OCI-LY1 (cell line): Measurements from ENCODE around the gene ACSM5.

Source experiments
- H2AFZ ChIP-seq: fragments of 200-600 bp; sonication (generic), shearing (Covaris generic); 2 replicates; pipeline ENCODE4 v1.6.0; 2014; ENCODE audit warnings: antibody characterized with exemption, mild to moderate bottlenecking, low read length
- H3F3A ChIP-seq: fragments of 200-600 bp; sonication (generic), shearing (Covaris generic); 2 replicates; pipeline ENCODE4 v1.6.0; 2014; ENCODE audit warnings: mild to moderate bottlenecking, antibody characterized with exemption, low read length, moderate library complexity; ENCODE audit not compliant: insufficient read depth
- H3K27ac ChIP-seq: fragments of 200-600 bp; sonication (generic); 2 replicates; pipeline ENCODE4 v1.5.1; 2014; ENCODE audit warnings: low read length, mixed run types, mild to moderate bottlenecking, low read depth; ENCODE audit not compliant: poor library complexity, severe bottlenecking
- H3K27me3 ChIP-seq: fragments of 200-600 bp; sonication (generic); 2 replicates; pipeline ENCODE4 v1.6.0; 2014; ENCODE audit warnings: antibody characterized with exemption, mild to moderate bottlenecking, low read length, moderate library complexity; ENCODE audit not compliant: insufficient read depth
- H3K36me3 ChIP-seq: fragments of 200-600 bp; sonication (generic); 2 replicates; pipeline ENCODE4 v1.6.1; 2014; ENCODE audit warnings: mild to moderate bottlenecking, antibody characterized with exemption, low read length, moderate library complexity, mixed read lengths; ENCODE audit not compliant: insufficient read depth
- H3K4me1 ChIP-seq: fragments of 200-600 bp; sonication (generic); 2 replicates; pipeline ENCODE4 v1.5.1; 2014; ENCODE audit warnings: mild to moderate bottlenecking, low read length, moderate library complexity; ENCODE audit not compliant: insufficient read depth, severe bottlenecking
- H3K4me2 ChIP-seq: fragments of 200-600 bp; sonication (generic), shearing (Covaris generic); 2 replicates; pipeline ENCODE4 v1.6.1; 2014; ENCODE audit warnings: low read length
- H3K4me3 ChIP-seq: fragments of 200-600 bp; sonication (generic); 2 replicates; pipeline ENCODE4 v1.5.1; 2014; ENCODE audit warnings: low read length, low read depth, mild to moderate bottlenecking, mixed read lengths; ENCODE audit not compliant: poor library complexity, severe bottlenecking
- H3K79me2 ChIP-seq: fragments of 200-600 bp; shearing (Covaris generic); 2 replicates; pipeline ENCODE4 v1.6.1; 2016; ENCODE audit warnings: mixed run types, low read length, mixed read lengths; ENCODE audit not compliant: insufficient read depth
- H3K9ac ChIP-seq: fragments of 200-600 bp; sonication (generic), shearing (Covaris generic); 2 replicates; pipeline ENCODE4 v1.6.1; 2014; ENCODE audit warnings: mild to moderate bottlenecking, low read length, mixed read lengths
- H3K9me2 ChIP-seq: fragments of 200-600 bp; sonication (generic), shearing (Covaris generic); 2 replicates; pipeline ENCODE4 v1.6.1; 2014; ENCODE audit warnings: low read depth, mild to moderate bottlenecking, low read length, mixed read lengths
- H3K9me3 ChIP-seq: fragments of 200-600 bp; shearing (Covaris generic); 2 replicates; pipeline ENCODE4 v1.6.1; 2014; ENCODE audit warnings: low read length, mixed read lengths
- H4K20me1 ChIP-seq: fragments of 200-600 bp; sonication (generic), shearing (Covaris generic); 2 replicates; pipeline ENCODE4 v1.6.0; 2016; ENCODE audit warnings: mild to moderate bottlenecking, low read length; ENCODE audit not compliant: insufficient read depth
- EZH2 ChIP-seq: fragments of 200-600 bp; sonication (generic), shearing (Covaris generic); IDR thresholded peaks from 2 replicates; pipeline ENCODE4 v1.8.0; 2017; ENCODE audit warnings: borderline replicate concordance, mixed run types, mild to moderate bottlenecking, antibody characterized with exemption, low read length, moderate library complexity, mixed read lengths
- TF ChIP-seq, protein P1 (sequence below): fragments of 200-600 bp; sonication (generic), shearing (Covaris generic); IDR thresholded peaks from 2 replicates; pipeline ENCODE4 v1.5.1; 2017; ENCODE audit warnings: mild to moderate bottlenecking, antibody characterized with exemption, low read length, moderate library complexity, mixed read lengths

Gene ACSM5

DNA sequence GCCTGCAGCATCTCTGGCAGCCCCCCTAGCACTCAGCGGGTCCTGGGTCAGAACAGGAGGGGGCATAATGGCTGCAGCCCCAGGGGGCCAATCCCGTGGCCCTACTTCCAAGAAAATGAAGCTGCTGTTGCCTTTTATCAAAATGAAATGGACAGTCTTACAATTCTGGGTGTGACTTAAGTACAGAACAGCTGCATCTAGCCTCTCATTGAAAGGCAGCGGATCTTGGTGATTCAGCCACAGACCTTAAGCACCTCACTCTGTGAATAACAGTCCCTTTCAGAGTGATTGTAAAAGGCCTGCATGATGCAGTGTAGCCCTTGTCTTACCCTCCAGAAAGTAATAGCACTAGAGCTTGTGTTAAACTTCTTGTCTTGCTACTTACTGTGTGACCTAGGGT is 45.3 kb upstream of the ACSM5 start:
- H3K4me3 ChIP-seq = no peak overlapping the region
- H3K27ac ChIP-seq = no peak overlapping the region
- H3K4me2 ChIP-seq = no peak overlapping the region
- H3K79me2 ChIP-seq = no peaks in the 10 kb centered on the region
- no peak for TF ChIP-seq EZH2
- TF ChIP-seq, protein P1, sequence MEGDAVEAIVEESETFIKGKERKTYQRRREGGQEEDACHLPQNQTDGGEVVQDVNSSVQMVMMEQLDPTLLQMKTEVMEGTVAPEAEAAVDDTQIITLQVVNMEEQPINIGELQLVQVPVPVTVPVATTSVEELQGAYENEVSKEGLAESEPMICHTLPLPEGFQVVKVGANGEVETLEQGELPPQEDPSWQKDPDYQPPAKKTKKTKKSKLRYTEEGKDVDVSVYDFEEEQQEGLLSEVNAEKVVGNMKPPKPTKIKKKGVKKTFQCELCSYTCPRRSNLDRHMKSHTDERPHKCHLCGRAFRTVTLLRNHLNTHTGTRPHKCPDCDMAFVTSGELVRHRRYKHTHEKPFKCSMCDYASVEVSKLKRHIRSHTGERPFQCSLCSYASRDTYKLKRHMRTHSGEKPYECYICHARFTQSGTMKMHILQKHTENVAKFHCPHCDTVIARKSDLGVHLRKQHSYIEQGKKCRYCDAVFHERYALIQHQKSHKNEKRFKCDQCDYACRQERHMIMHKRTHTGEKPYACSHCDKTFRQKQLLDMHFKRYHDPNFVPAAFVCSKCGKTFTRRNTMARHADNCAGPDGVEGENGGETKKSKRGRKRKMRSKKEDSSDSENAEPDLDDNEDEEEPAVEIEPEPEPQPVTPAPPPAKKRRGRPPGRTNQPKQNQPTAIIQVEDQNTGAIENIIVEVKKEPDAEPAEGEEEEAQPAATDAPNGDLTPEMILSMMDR = no peak
- H4K20me1 ChIP-seq = no peaks in the 10 kb centered on the region
- no peaks in the 10 kb centered on the region for H3K9me2 ChIP-seq
- H3K27me3 ChIP-seq = no peaks in the 10 kb centered on the region
- H3K9me3 ChIP-seq = no peaks in the 10 kb centered on the region
- no peaks in the 10 kb centered on the region for H3K4me1 ChIP-seq
- H2AFZ ChIP-seq = no peak overlapping the region
- no peaks in the 10 kb centered on the region for H3F3A ChIP-seq
- H3K9ac ChIP-seq = no peak overlapping the region
- no peaks in the 10 kb centered on the region for H3K36me3 ChIP-seq

- Histone ChIP-seq H3K27me3 (no peaks in the 10 kb centered on the region), H3K27ac (no peak overlapping the region), H3K9me3 (no peaks in the 10 kb centered on the region), H2AFZ (no peak overlapping the region), H3K9me2 (no peaks in the 10 kb centered on the region), H4K20me1 (no peaks in the 10 kb centered on the region), H3K4me2 (no peak overlapping the region), H3K4me1 (no peaks in the 10 kb centered on the region), H3K79me2 (no peaks in the 10 kb centered on the region), H3K4me3 (no peak overlapping the region), H3K9ac (no peak overlapping the region), H3F3A (no peaks in the 10 kb centered on the region), H3K36me3 (no peaks in the 10 kb centered on the region)
- TF ChIP-seq, protein P1 = no peak
- TF ChIP-seq EZH2 = no peak
Observed at GRCh38 chr16:20369452-20370054, 39.8 kb upstream of the ACSM5 start.

GRCh38 chr16:20372701-20373100 is 36.6 kb upstream of the ACSM5 start:
- Histone ChIP-seq H3F3A (no peaks in the 10 kb centered on the region), H3K27ac (no peak overlapping the region), H3K9me2 (no peaks in the 10 kb centered on the region), H3K4me3 (no peak overlapping the region), H3K9me3 (no peaks in the 10 kb centered on the region), H3K79me2 (no peaks in the 10 kb centered on the region), H3K9ac (no peak overlapping the region), H3K4me1 (no peaks in the 10 kb centered on the region), H3K4me2 (no peak overlapping the region), H3K27me3 (no peaks in the 10 kb centered on the region), H4K20me1 (no peaks in the 10 kb centered on the region), H3K36me3 (no peaks in the 10 kb centered on the region), H2AFZ (no peak overlapping the region)
- TF ChIP-seq, protein P1 = no peak
- TF ChIP-seq EZH2 = no peak
